Right renal cortex interstitium (tissue), 3 donors: ENCODE measurements around the gene OCSTAMP. TPM values are rescaled to one million over a fixed set of nuclear protein-coding genes. Genes with fewer than 3 reads are reported as not detected.

Experiments
- DNase-seq, 3 donors: peaks; one replicate each; pipeline ENCODE4 v3.0.0-alpha.2; 2013; ENCODE audit warnings: low read depth in 3 of 3, low spot score in 2 of 3
- polyA plus RNA-seq, 3 donors: library from polyadenylated mRNA; unstranded; fragments of 120-200 nt; gene quantifications; one replicate each; pipeline ENCODE4 v1.2.1, GENCODE V29; 2013; ENCODE audit not compliant: insufficient read length in 3 of 3

Gene OCSTAMP
- not detected for polyA plus RNA-seq

GRCh38 chr20:46550461-46550860 lies at the start of gene OCSTAMP:
Gene OCSTAMP (minus strand): TSS chr20:46550654. CDS start chr20:46550560, 94 bp downstream.
- no peak for DNase-seq

- no peak for DNase-seq
Measured at GRCh38 chr20:46599227-46599987, 49.0 kb upstream of the OCSTAMP start.

GRCh38 chr20:46595933-46596332 lies 45.5 kb upstream of the OCSTAMP start:
- no peak for DNase-seq

GRCh38 chr20:46594725-46595124 lies 44.3 kb upstream of the OCSTAMP start:
- DNase-seq: no peak

- DNase-seq: no peak
Measured at GRCh38 chr20:46592580-46593362, 42.3 kb upstream of the OCSTAMP start.

GRCh38 chr20:46590443-46590842 lies 40.0 kb upstream of the OCSTAMP start:
- no peak for DNase-seq

GRCh38 chr20:46588532-46589511 lies 38.4 kb upstream of the OCSTAMP start:
- no peak for DNase-seq

GRCh38 chr20:46587986-46588385 lies 37.5 kb upstream of the OCSTAMP start:
- no peak for DNase-seq

GRCh38 chr20:46586724-46587123 lies 36.3 kb upstream of the OCSTAMP start:
- no peak for DNase-seq

- no peak for DNase-seq
Measured at GRCh38 chr20:46584508-46584907, 34.1 kb upstream of the OCSTAMP start.

GRCh38 chr20:46583411-46584214 lies 33.2 kb upstream of the OCSTAMP start:
- DNase-seq: no peak

GRCh38 chr20:46582648-46583047 lies 32.2 kb upstream of the OCSTAMP start:
- no peak for DNase-seq

- no peak for DNase-seq
Measured at GRCh38 chr20:46581391-46581790, 30.9 kb upstream of the OCSTAMP start.

GRCh38 chr20:46580613-46581205 lies 30.3 kb upstream of the OCSTAMP start:
- no peak for DNase-seq

GRCh38 chr20:46578745-46579144 lies 28.3 kb upstream of the OCSTAMP start:
- no peak for DNase-seq

GRCh38 chr20:46576774-46577395 lies 26.4 kb upstream of the OCSTAMP start:
- DNase-seq: no peak

- no peak for DNase-seq
Measured at GRCh38 chr20:46575937-46576461, 25.5 kb upstream of the OCSTAMP start.

GRCh38 chr20:46575394-46575793 lies 24.9 kb upstream of the OCSTAMP start:
- DNase-seq: no peak
